Skeletal muscle satellite cell (primary cell): ENCODE results near the gene LRP2BP.
A peak's percentile ranks its signal among the peaks of the same experiment; 100 is the strongest.
"Not testable (repeated sequence)": the region's sequence is repeated elsewhere in the genome, so short reads cannot be mapped to it uniquely, and the experiment has no call there.

ENCODE experiments used
- H3K27me3 ChIP-seq: 2 replicates; pipeline ENCODE4 v1.7.0; 2013; ENCODE audit warnings: low read length; ENCODE audit not compliant: control insufficient read depth, insufficient read depth
- H3K36me3 ChIP-seq: 2 replicates; pipeline ENCODE4 v1.7.0; 2013; ENCODE audit warnings: mild to moderate bottlenecking, control low read depth, low read length; ENCODE audit not compliant: insufficient read depth
- H3K4me1 ChIP-seq: 2 replicates; pipeline ENCODE4 v1.7.0; 2013; ENCODE audit warnings: low read length; ENCODE audit not compliant: control insufficient read depth, insufficient read depth
- H3K4me2 ChIP-seq: 2 replicates; pipeline ENCODE4 v1.7.0; 2013; ENCODE audit warnings: mild to moderate bottlenecking, low read length
- H3K4me3 ChIP-seq: 2 replicates; pipeline ENCODE4 v1.7.0; 2013; ENCODE audit warnings: low read length
- H3K9ac ChIP-seq: 2 replicates; pipeline ENCODE4 v1.7.0; 2013; ENCODE audit warnings: mild to moderate bottlenecking, low read depth, low read length, moderate library complexity
- H3K9me3 ChIP-seq: replicated peaks from 2 replicates; pipeline ENCODE4 v1.7.0; 2013; ENCODE audit warnings: mild to moderate bottlenecking, control low read depth, low read length

LRP2BP gene

DNA sequence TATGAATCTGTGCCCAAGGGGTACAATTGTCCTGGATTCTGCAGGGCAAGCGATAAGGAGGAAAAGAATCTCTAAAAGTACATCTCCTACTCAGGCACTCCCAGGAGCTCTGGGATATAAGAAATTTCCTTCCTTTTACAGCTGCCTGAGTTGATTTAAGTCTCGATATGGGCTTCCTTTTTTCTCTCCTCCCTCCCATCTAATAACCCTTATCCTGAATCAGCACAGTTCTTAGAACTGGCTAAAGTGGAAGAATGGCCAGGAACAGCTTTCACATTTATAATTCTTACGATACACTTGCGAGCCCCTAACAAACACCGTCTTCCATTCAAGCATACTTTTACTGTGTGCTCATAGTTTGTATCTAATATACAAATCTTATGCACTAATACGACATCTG, 21.2 kb downstream of the LRP2BP start:
- no peak overlapping the region for H3K4me3 ChIP-seq
- no peak overlapping the region for H3K9ac ChIP-seq

DNA sequence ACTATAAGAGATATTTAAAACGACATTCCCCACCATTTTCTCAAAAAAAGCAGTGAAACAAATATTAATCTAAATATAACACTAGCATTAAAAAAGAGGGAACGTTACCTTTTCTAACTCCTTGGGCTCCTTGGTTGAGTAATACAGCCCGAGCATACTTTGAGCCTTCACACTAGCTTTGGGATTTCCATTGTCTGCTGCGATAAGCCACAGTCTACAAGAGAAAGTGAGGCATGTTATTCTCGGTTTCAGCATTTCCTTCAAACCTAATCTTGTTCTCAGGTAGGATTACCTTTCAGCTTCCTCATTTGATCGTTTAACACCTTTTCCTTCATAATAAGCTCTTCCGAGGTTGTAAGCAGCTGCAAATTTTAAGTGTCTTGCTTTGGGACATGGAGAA, 21.7 kb downstream of the LRP2BP start:
- Histone ChIP-seq H3K4me3 (no peak overlapping the region), H3K9me3 (no peaks in the 10 kb centered on the region), H3K36me3 (peaks cover 35% of the 10 kb centered on the region), H3K4me2 (no peak overlapping the region), H3K9ac (no peak overlapping the region), H3K4me1 (no peaks in the 10 kb centered on the region), H3K27me3 (no peaks in the 10 kb centered on the region)

More for the DNA sequence above, 21.2 kb downstream of the LRP2BP start:
- H3K9me3 ChIP-seq: no peaks in the 10 kb centered on the region
- H3K27me3 ChIP-seq: no peaks in the 10 kb centered on the region
- H3K36me3 ChIP-seq: peaks cover 36% of the 10 kb centered on the region
- H3K4me2 ChIP-seq: no peak overlapping the region
- no peaks in the 10 kb centered on the region for H3K4me1 ChIP-seq

DNA sequence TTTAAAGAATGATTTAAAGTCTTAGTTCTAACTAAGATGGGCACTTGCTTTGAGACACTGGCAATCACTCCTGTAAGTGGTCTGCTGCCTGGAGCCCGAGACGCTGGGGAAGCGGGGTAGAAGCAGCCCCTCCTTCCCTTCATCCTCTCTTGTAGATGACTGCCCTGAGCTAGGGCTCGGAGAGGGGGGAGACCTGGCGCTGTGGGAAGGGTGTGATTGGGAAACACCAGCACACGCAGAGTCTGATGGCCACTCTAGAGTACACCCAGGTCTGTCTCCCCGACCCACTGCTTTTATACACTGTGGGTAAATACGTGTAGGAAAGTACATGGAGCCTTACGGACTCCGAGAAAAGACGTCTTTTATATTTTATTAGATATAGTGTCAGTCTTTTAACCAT, 24.0 kb downstream of the LRP2BP start:
- Histone ChIP-seq H3K4me3 (no peak overlapping the region), H3K4me2 (no peak overlapping the region), H3K9ac (no peak overlapping the region), H3K9me3 (no peaks in the 10 kb centered on the region), H3K36me3 (peaks cover 29% of the 10 kb centered on the region), H3K27me3 (no peaks in the 10 kb centered on the region), H3K4me1 (no peaks in the 10 kb centered on the region)

DNA sequence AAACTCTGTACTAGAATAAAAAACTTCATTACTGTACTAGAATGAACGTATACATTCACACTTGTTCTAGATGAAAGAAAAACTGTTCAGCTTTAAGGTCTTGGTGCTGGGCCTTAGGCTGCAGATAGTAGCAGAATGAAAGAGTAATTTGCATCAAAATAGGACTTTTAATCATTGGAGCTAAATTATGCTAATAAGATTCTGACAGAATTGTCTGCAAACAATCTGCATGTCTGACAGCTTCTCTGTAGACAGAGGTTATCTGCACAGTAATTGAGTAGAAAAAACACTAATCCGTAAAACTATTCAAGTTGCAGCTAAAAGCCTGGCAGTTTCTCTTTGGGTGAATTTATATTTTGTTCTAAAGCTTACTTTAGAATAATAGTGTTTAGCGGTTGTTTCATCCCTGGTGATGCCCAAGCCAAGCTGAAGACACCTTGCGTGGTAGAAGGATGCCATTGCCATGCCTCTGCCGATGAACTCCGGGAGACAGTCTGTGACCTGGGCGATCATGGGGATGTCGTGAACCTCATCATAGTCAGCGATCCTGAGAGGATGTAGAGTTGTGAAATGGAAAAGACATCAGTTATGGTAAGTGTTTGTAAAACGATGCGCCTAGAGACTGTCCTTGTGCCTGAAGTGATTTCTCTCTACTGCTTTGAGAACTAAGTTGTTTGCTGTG, 25.3 kb downstream of the LRP2BP start:
- H3K4me1 ChIP-seq: no peaks in the 10 kb centered on the region
- no peak overlapping the region for H3K9ac ChIP-seq
- peaks cover 25% of the 10 kb centered on the region for H3K36me3 ChIP-seq
- no peaks in the 10 kb centered on the region for H3K9me3 ChIP-seq
- H3K4me2 ChIP-seq: no peak overlapping the region
- no peaks in the 10 kb centered on the region for H3K27me3 ChIP-seq
- H3K4me3 ChIP-seq: no peak overlapping the region

DNA sequence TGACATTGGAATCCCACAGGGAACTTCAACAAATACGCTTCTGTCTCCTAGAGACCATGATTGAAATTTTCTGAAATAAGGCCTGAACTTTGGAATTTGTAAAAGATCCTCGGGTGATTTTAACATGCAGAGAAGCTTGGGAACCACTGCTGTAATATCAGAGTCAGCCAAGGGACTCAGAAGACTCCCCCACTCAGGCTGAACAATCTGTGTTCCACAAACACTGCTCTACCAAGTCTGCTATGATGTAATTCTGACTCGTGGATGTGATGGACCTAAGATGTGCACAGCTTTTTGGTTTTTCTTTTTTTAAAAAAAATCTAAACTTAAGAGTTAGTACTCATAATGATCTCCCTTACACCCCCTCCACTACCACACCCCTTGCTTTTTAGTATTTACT, 26.0 kb downstream of the LRP2BP start:
- Histone ChIP-seq H3K4me3 (no peak overlapping the region), H3K9ac (no peak overlapping the region), H3K4me1 (no peaks in the 10 kb centered on the region), H3K27me3 (no peaks in the 10 kb centered on the region), H3K4me2 (no peak overlapping the region), H3K9me3 (no peaks in the 10 kb centered on the region), H3K36me3 (peaks cover 24% of the 10 kb centered on the region)

DNA sequence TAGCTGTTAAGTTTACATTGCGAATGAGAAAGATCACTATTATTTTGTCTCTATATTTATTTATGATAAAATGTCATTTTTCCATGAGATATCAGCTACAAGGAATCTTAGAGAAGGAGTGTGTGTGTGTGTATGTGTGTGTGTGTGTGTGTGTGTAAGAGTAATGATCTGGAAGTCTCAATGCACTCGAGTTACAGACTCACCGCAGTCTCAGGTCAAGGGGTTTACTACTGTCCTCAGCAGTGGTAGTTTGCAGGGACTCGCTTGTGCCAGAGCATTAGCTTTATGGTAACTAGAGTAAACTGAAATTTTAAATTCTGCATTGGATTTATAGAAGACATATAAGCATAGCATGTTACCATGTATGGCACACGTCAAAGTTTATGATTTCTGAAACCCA, 30.8 kb downstream of the LRP2BP start:
- Histone ChIP-seq H3K9me3 (no peaks in the 10 kb centered on the region), H3K4me1 (peaks cover 4% of the 10 kb centered on the region), H3K27me3 (no peaks in the 10 kb centered on the region), H3K4me3 (no peak overlapping the region), H3K36me3 (peaks cover 6% of the 10 kb centered on the region), H3K4me2 (no peak overlapping the region), H3K9ac (no peak overlapping the region)

DNA sequence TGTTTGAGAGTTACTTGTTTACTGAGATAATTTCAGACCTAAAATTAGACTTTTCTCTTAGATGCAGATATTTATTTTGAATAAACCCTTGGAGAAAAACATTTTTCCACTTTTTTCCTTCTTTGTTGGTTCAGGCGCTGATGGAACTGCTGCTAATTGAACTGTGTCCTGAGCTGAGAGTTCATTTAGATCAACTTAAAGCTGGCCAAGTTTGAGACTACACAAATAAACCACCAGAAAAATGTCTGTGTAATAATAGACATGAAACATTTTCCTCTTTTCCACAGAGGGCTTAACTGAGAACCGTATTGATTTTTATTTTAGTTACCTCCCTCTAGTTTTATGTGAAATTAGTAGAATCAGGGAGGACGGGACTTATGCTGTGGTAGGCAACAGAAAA, 32.5 kb downstream of the LRP2BP start:
- Histone ChIP-seq H3K27me3 (no peaks in the 10 kb centered on the region), H3K4me3 (no peak overlapping the region), H3K36me3 (peaks cover 5% of the 10 kb centered on the region), H3K9me3 (no peaks in the 10 kb centered on the region), H3K4me2 (no peak overlapping the region), H3K9ac (no peak overlapping the region), H3K4me1 (peaks cover 18% of the 10 kb centered on the region)

DNA sequence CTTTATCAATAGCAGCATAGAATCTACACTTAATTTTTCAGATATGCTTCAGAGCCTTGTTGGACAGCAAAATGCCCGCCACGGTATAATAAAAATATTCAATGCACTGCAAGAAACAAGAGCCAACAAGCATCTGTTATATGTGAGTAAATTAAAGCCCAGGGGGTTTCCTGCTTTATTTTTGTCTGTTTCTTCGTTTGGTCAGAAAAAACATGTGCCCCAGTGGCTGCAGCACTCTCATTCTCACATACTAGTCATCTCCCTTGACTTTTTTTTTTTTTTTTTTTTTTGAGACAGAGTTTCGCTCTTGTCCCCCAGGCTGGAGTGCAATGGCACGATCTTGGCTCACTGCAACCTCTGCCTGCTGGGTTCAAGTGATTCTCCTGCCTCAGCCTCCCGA, 33.2 kb downstream of the LRP2BP start:
- not testable (repeated sequence) for H3K36me3 ChIP-seq, H3K4me3 ChIP-seq, H3K9me3 ChIP-seq, H3K9ac ChIP-seq, H3K27me3 ChIP-seq, H3K4me2 ChIP-seq
- H3K4me1 ChIP-seq: peaks cover 25% of the 10 kb centered on the region

DNA sequence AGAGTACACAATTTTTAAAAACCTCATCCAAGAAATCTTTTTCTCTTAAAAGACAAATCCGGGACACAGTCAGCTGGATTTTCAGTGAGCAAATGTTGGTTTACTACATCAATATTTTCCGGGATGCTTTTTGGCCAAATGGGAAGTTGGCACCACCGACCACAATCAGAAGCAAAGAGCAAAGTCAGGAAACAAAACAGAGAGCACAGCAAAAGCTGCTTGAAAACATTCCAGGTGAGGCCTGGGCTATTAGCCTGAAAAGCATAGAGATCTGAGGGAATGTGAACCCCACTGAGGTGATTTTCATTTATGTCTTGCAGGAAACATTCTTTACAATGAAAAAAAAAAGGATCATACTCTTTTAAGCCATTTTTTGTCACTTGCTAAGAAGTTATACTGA, 33.9 kb downstream of the LRP2BP start:
- H3K4me3 ChIP-seq: no peak overlapping the region
- H3K4me1 ChIP-seq: peaks cover 30% of the 10 kb centered on the region
- H3K9me3 ChIP-seq: no peaks in the 10 kb centered on the region
- peaks cover 3% of the 10 kb centered on the region for H3K36me3 ChIP-seq
- H3K9ac ChIP-seq: no peak overlapping the region
- no peak overlapping the region for H3K4me2 ChIP-seq
- no peaks in the 10 kb centered on the region for H3K27me3 ChIP-seq

DNA sequence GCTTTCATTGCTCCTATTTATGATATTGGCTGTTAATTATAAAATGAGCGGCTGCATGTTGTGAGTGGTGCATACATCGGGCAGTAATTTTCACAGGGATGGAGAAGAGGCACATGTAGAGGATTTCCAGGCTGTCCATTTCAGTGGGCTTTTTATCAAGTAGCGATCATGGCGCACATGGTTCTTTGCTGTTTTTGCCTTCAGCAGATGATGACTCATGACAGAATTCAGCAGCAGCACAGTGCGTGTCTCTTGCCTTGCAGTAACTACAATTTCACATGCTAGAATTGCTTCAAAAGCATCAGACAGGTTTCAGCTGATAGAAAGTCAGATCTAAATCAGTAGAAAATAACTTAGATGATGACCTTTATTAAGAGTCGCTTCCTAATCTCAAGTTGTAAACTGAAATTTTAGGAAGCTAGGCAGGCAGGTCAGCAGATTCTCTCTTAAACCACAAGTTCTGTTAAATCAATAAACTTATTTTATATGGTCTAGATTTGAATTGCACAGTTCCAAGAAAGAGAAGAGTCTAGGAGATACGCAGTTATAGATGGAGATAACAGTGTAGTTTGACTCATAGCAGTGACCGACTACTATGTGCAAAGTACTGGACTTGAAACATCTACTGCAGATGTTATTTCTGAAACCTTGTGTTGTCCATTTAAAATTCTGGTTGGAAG, 35.8 kb downstream of the LRP2BP start:
- Histone ChIP-seq H3K27me3 (no peaks in the 10 kb centered on the region), H3K36me3 (peaks cover 8% of the 10 kb centered on the region), H3K9me3 (no peaks in the 10 kb centered on the region), H3K9ac (peak overlapping the region; percentile 60), H3K4me2 (peak overlapping the region; percentile 42), H3K4me1 (peaks cover 30% of the 10 kb centered on the region), H3K4me3 (no peak overlapping the region)

DNA sequence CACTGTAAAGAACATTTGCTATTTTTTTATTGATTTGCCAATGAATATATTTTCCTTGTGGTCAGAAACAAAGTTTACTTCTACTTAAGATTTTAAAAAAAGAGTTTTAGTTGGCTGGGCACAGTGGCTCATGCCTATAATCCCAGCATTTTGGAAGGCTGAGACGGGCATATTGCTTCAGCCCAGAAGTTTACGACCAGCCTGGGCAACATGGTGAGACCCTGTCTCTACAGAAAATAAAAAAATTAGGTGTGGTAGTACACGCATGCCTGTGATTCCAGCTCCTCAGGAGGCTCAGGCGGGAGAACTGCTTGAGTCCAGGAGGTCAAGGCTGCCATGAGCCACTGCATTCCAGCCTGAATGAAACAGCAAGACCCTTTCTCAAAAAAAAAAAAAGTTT, 36.8 kb downstream of the LRP2BP start:
- Histone ChIP-seq H3K36me3 (peaks cover 16% of the 10 kb centered on the region), H3K4me2 (peak overlapping the region; percentile 42), H3K4me3 (peak overlapping the region; percentile 7), H3K4me1 (peaks cover 30% of the 10 kb centered on the region), H3K9me3 (no peaks in the 10 kb centered on the region), H3K9ac (peak overlapping the region; percentile 60), H3K27me3 (no peaks in the 10 kb centered on the region)

DNA sequence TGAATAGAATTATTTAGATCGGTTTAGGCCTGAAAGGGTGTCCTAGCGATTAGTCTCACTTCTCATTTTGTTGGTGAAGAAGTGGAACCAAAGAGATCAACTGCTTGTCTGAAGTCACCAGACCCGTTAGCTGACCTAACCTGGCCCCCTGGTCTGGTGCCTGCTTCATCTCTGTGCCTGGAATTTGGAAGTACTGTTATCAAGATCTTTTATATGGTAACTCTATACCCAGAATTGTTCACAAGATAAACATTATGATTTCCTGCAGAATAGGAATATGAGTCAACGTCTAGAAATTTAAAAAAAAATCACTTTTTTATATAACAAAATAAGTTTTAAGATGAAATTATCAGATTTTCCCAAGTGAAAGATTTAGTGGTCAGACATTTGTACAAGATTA, 37.2 kb downstream of the LRP2BP start:
- H3K9ac ChIP-seq: peak overlapping the region; percentile 60
- H3K4me1 ChIP-seq: peaks cover 30% of the 10 kb centered on the region
- no peaks in the 10 kb centered on the region for H3K9me3 ChIP-seq
- H3K27me3 ChIP-seq: no peaks in the 10 kb centered on the region
- H3K4me3 ChIP-seq: no peak overlapping the region
- H3K4me2 ChIP-seq: peak overlapping the region; percentile 42
- H3K36me3 ChIP-seq: peaks cover 17% of the 10 kb centered on the region
